Measurements from ENCODE around the gene MAST2.

MAST2 gene

GRCh38 chr1:45972621-45973020 lies 169.2 kb downstream of the MAST2 start:
- TF ChIP-seq, protein P1, sequence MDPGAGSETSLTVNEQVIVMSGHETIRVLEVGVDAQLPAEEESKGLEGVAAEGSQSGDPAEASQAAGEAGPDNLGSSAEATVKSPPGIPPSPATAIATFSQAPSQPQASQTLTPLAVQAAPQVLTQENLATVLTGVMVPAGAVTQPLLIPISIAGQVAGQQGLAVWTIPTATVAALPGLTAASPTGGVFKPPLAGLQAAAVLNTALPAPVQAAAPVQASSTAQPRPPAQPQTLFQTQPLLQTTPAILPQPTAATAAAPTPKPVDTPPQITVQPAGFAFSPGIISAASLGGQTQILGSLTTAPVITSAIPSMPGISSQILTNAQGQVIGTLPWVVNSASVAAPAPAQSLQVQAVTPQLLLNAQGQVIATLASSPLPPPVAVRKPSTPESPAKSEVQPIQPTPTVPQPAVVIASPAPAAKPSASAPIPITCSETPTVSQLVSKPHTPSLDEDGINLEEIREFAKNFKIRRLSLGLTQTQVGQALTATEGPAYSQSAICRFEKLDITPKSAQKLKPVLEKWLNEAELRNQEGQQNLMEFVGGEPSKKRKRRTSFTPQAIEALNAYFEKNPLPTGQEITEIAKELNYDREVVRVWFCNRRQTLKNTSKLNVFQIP (CRISPR knock-in tag; IDR thresholded peaks at IDR 0.05; ENCODE audit: borderline replicate concordance, low read depth), result no peak
- no peak for TF ChIP-seq CSDC2 (CRISPR knock-in tag; IDR thresholded peaks at IDR 0.05)
- no peak for TF ChIP-seq ZC3H10 (CRISPR knock-in tag; IDR thresholded peaks at IDR 0.05)
- no peak for TF ChIP-seq PATZ1 (CRISPR knock-in tag; IDR thresholded peaks at IDR 0.05; ENCODE audit: borderline replicate concordance)
- TF ChIP-seq, protein P2, sequence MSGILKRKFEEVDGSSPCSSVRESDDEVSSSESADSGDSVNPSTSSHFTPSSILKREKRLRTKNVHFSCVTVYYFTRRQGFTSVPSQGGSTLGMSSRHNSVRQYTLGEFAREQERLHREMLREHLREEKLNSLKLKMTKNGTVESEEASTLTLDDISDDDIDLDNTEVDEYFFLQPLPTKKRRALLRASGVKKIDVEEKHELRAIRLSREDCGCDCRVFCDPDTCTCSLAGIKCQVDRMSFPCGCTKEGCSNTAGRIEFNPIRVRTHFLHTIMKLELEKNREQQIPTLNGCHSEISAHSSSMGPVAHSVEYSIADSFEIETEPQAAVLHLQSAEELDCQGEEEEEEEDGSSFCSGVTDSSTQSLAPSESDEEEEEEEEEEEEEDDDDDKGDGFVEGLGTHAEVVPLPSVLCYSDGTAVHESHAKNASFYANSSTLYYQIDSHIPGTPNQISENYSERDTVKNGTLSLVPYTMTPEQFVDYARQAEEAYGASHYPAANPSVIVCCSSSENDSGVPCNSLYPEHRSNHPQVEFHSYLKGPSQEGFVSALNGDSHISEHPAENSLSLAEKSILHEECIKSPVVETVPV (CRISPR knock-in tag; IDR thresholded peaks at IDR 0.05), result no peak
- TF ChIP-seq RARB (CRISPR knock-in tag; IDR thresholded peaks at IDR 0.05), result no peak
- ATAC-seq, result no peak

DNA sequence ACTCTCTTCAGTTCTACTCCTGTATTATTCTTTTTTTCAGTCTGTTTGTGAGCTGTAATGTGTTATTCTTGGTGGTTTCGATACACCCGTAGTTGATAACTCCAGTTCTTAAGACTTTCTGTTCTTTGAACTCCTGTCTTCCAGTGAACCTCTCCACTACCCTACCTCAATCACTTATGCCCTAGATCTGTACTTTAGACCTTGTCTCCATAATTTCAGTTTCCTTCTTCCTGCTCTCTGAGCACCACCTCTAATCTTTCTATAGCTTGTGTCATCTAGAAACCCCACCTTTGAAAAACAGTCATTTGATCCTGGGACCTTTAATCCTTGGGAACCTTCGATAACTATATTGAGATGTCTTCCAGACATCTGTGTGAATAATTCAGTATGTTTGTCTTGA lies 169.7 kb downstream of the MAST2 start:
- ATAC-seq, result no peak
- TF ChIP-seq ARNTL (CRISPR knock-in tag; IDR thresholded peaks at IDR 0.05; ENCODE audit: borderline replicate concordance, low read depth) (no peak), ZFP30 (CRISPR knock-in tag; IDR thresholded peaks at IDR 0.05) (no peak), OSR1 (CRISPR knock-in tag; IDR thresholded peaks at IDR 0.05) (no peak), BACH2 (CRISPR knock-in tag; IDR thresholded peaks at IDR 0.05; ENCODE audit: borderline replicate concordance) (no peak), CSDC2 (CRISPR knock-in tag; IDR thresholded peaks at IDR 0.05) (no peak), GLIS3 (CRISPR knock-in tag; IDR thresholded peaks at IDR 0.05) (no peak), ZFP3 (CRISPR knock-in tag; IDR thresholded peaks at IDR 0.05) (no peak), TOX (CRISPR knock-in tag; IDR thresholded peaks at IDR 0.05; ENCODE audit: borderline replicate concordance) (no peak), RARB (CRISPR knock-in tag; IDR thresholded peaks at IDR 0.05) (no peak), ZNF70 (CRISPR knock-in tag; IDR thresholded peaks at IDR 0.05) (no peak), SNAI2 (CRISPR knock-in tag; IDR thresholded peaks at IDR 0.05) (no peak), TSHZ2 (CRISPR knock-in tag; IDR thresholded peaks at IDR 0.05) (no peak)
- TF ChIP-seq, protein P2 (CRISPR knock-in tag; IDR thresholded peaks at IDR 0.05), result no peak
- TF ChIP-seq, protein P3, sequence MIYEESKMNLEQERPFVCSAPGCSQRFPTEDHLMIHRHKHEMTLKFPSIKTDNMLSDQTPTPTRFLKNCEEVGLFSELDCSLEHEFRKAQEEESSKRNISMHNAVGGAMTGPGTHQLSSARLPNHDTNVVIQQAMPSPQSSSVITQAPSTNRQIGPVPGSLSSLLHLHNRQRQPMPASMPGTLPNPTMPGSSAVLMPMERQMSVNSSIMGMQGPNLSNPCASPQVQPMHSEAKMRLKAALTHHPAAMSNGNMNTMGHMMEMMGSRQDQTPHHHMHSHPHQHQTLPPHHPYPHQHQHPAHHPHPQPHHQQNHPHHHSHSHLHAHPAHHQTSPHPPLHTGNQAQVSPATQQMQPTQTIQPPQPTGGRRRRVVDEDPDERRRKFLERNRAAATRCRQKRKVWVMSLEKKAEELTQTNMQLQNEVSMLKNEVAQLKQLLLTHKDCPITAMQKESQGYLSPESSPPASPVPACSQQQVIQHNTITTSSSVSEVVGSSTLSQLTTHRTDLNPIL (CRISPR knock-in tag; IDR thresholded peaks at IDR 0.05; ENCODE audit: low read depth), result no peak

DNA sequence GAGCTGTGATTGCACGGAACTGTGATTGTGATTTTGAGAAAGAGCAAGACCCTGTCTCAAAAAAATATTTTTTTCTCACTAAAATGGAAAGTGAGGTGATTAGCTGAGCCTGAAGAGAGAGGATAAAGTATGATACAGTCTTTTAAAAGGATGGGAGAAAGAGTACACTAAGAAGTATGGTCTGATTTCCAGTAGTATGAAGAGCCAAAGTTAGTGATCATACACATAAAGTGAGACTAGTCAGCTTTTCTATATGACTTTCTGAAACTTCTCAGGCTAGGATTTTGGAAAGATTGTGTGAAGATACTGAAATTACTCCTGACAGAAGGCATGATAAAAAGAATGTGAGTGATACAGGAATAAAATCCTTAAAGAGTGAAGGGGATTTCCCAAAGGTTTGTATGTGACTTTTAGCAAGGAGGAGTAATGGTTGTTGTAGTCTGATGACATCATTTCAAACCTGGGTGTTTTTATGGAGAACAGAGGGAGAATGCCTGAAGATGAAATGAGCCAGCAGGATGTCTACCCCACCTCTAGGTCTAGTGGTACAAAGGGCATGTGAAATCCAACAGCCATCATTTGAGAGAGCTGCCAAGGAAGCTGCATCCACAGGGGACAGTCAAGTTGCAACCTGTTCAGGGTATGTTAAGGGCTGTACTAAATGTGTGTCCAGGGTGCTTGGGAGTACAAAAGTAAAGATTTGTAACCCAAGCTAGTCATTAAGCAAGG lies 171.3 kb downstream of the MAST2 start:
- ATAC-seq, result peak; percentile 63
- TF ChIP-seq CSDC2 (CRISPR knock-in tag; IDR thresholded peaks at IDR 0.05), result no peak
- no peak for TF ChIP-seq GLIS3 (CRISPR knock-in tag; IDR thresholded peaks at IDR 0.05)
- TF ChIP-seq, protein P2 (CRISPR knock-in tag; IDR thresholded peaks at IDR 0.05), result no peak
- TF ChIP-seq BACH2 (CRISPR knock-in tag; IDR thresholded peaks at IDR 0.05; ENCODE audit: borderline replicate concordance), result no peak
- TF ChIP-seq TOX (CRISPR knock-in tag; IDR thresholded peaks at IDR 0.05; ENCODE audit: borderline replicate concordance), result no peak
- TF ChIP-seq ISL1 (CRISPR knock-in tag; IDR thresholded peaks at IDR 0.05), result no peak
- TF ChIP-seq TSHZ2 (CRISPR knock-in tag; IDR thresholded peaks at IDR 0.05), result no peak
- no peak for TF ChIP-seq PATZ1 (CRISPR knock-in tag; IDR thresholded peaks at IDR 0.05; ENCODE audit: borderline replicate concordance)

All from SK-N-SH treated with all-trans-retinoic acid at 6 μM for 48 hours (cell line).